Panc1 (cell line): ENCODE results near the gene SPG21. TPM values are rescaled to one million over a fixed set of nuclear protein-coding genes. Genes with fewer than 3 reads are reported as not detected.
A peak's percentile ranks its signal among the peaks of the same experiment; 100 is the strongest.

Experiments used
- ATAC-seq: fragments of 200-7000 bp; cut with Tn5 transposase; 2 replicates; pipeline ENCODE4 v1.9.1; 2020; ENCODE audit warnings: mild to moderate bottlenecking, moderate library complexity
- BruUV-seq: library from RNA; stranded (reverse); fragments of 400-500 nt; replicated peaks from 2 replicates; lab custom pipeline; 2021; lab: Mats Ljungman, UMichigan
- CTCF ChIA-PET: fragments of 300-600 bp; sonication (Branson Sonifier 250); formaldehyde crosslinking; loops from one replicate; lab custom pipeline; 2022; ENCODE audit warnings: antibody characterized with exemption; lab: Charles Lee
- POLR2A ChIA-PET: fragments of 300-600 bp; sonication (Branson Sonifier 250); formaldehyde crosslinking; loops from one replicate; lab custom pipeline; 2022; ENCODE audit warnings: antibody characterized with exemption; lab: Charles Lee
- DNase-seq: peaks from one replicate; pipeline ENCODE4 v3.0.0-alpha.2; 2010; ENCODE audit warnings: low read depth, low spot score
- H3K27ac ChIP-seq: 2 replicates; pipeline ENCODE4 v1.5.1; 2011; ENCODE audit warnings: mild to moderate bottlenecking, low read length, inconsistent platforms
- H3K27me3 ChIP-seq: fragments of 200-500 bp; sonication (Bioruptor generic); 2 replicates; pipeline ENCODE4 v1.6.0; 2014; ENCODE audit warnings: low read length, inconsistent platforms; ENCODE audit not compliant: control insufficient read depth, insufficient read depth
- H3K36me3 ChIP-seq: fragments of 200-500 bp; sonication (Bioruptor generic); 2 replicates; pipeline ENCODE4 v1.5.1; 2014; ENCODE audit warnings: inconsistent platforms, mild to moderate bottlenecking, low read length, moderate library complexity; ENCODE audit not compliant: control insufficient read depth, insufficient read depth
- H3K4me1 ChIP-seq: 2 replicates; pipeline ENCODE4 v1.5.1; 2011; ENCODE audit warnings: inconsistent platforms, mild to moderate bottlenecking, low read length, moderate library complexity; ENCODE audit not compliant: control insufficient read depth, insufficient read depth
- H3K4me3 ChIP-seq, 2 experiments: 2 replicates each; pipeline ENCODE4 v1.5.1; 2011 to 2012; ENCODE audit warnings: low read depth in 2 of 2, low read length in 2 of 2, mild to moderate bottlenecking in 2 of 2, inconsistent platforms in 1 of 2, moderate library complexity in 1 of 2
- H3K9me3 ChIP-seq: fragments of 200-500 bp; sonication (Bioruptor generic); 2 replicates; pipeline ENCODE4 v1.5.1; 2014; ENCODE audit warnings: low read depth, mild to moderate bottlenecking, inconsistent platforms, low read length, moderate library complexity; ENCODE audit not compliant: control insufficient read depth, insufficient read depth
- CTCF ChIP-seq: fragments of 450-650 bp; IDR thresholded peaks from 2 replicates; pipeline ENCODE4 v1.5.1; 2017; ENCODE audit warnings: mild to moderate bottlenecking
- POLR2AphosphoS5 ChIP-seq: IDR thresholded peaks from 2 replicates; pipeline ENCODE4 v1.6.1; 2012; ENCODE audit warnings: mild to moderate bottlenecking, low read depth, low read length, moderate library complexity
- REST ChIP-seq, 2 experiments: IDR thresholded peaks; 2 replicates each; pipeline ENCODE4 v1.6.1; 2011 to 2012; ENCODE audit warnings: low read depth in 2 of 2, control low read depth in 1 of 2, low read length in 1 of 2, mild to moderate bottlenecking in 1 of 2, moderate library complexity in 1 of 2; ENCODE audit not compliant: insufficient read depth in 1 of 2
- SIN3A ChIP-seq: IDR thresholded peaks from 2 replicates; pipeline ENCODE4 v1.6.1; 2012; ENCODE audit warnings: low read depth, mild to moderate bottlenecking, low read length, moderate library complexity, borderline replicate concordance; ENCODE audit not compliant: insufficient read depth
- TCF7L2 ChIP-seq: IDR thresholded peaks from 2 replicates; pipeline ENCODE4 v1.6.1; 2011; ENCODE audit warnings: mild to moderate bottlenecking, low read depth, low read length, inconsistent platforms
- in situ Hi-C: cut with HindIII; loops from 2 replicates; pipeline ENCODE4 v1.10.0; 2016; ENCODE audit warnings: low sequenced_read_pairs, low pct_unique_long_range_greater_than_20kb
- intact Hi-C: fragments of 100-400 bp; cut with micrococcal nuclease; formaldehyde crosslinking; loops from one replicate; pipeline ENCODE4 v1.10.0; 2022; ENCODE audit not compliant: unreplicated experiment
- total RNA-seq: library from RNA; stranded (reverse); gene quantifications from one replicate; pipeline ENCODE4 v1.2.1, GENCODE V29; 2021; ENCODE audit not compliant: unreplicated experiment

The SPG21 gene
- total RNA-seq, 1 experiment from 2014 or later = 124 TPM

- ChIA-PET POLR2A (no interaction called here), CTCF (no interaction called here)
- Histone ChIP-seq H3K9me3 (no peaks in the 10 kb centered on the region), H3K36me3 (no peaks in the 10 kb centered on the region), H3K27ac (no peak overlapping the region), H3K4me3 (no peak overlapping the region), H3K27me3 (no peaks in the 10 kb centered on the region), H3K4me1 (no peaks in the 10 kb centered on the region)
- no TSS peak for BruUV-seq
- intact Hi-C loops = no loop called here
- TF ChIP-seq CTCF (no peak), REST (IDR thresholded peaks at IDR 0.05; ENCODE audit: insufficient read depth in 1 of 2, low read depth in 2 of 2, low read length in 1 of 2) (no peak), POLR2AphosphoS5 (no peak), SIN3A (no peak), TCF7L2 (no peak)
- ATAC-seq (peak; percentile 27; the same call in 1 of the 2 replicates), DNase-seq (no peak)
- in situ Hi-C loops = no loop called here
Measured at GRCh38 chr15:64948916-64949315, 40.8 kb downstream of the SPG21 start.

- ChIA-PET CTCF (no interaction called here), POLR2A (no interaction called here)
- in situ Hi-C loops = no loop called here
- no peaks in the 10 kb centered on the region for H3K27me3 ChIP-seq
- no peaks in the 10 kb centered on the region for H3K9me3 ChIP-seq
- no peak overlapping the region for H3K4me3 ChIP-seq
- TF ChIP-seq REST (IDR thresholded peaks at IDR 0.05; ENCODE audit: insufficient read depth in 1 of 2, low read depth in 2 of 2, low read length in 1 of 2) (no peak), POLR2AphosphoS5 (no peak), TCF7L2 (no peak), CTCF (no peak), SIN3A (no peak)
- H3K4me1 ChIP-seq = no peaks in the 10 kb centered on the region
- BruUV-seq = no TSS peak
- no peak for DNase-seq
- intact Hi-C loops = no loop called here
- no peak for ATAC-seq
- no peak overlapping the region for H3K27ac ChIP-seq
- H3K36me3 ChIP-seq = no peaks in the 10 kb centered on the region
Measured at GRCh38 chr15:64947211-64947610, 42.5 kb downstream of the SPG21 start.
